GM23248 (cell line): ENCODE measurements around the gene HOMER2. TPM values are rescaled to one million over a fixed set of nuclear protein-coding genes. Genes with fewer than 3 reads are reported as not detected.
"Not testable (repeated sequence)": the region's sequence is repeated elsewhere in the genome, so short reads cannot be mapped to it uniquely, and the experiment has no call there.

Experiments used
- DNase-seq: peaks from one replicate; pipeline ENCODE4 v3.0.0-alpha.2; 2015
- H2AFZ ChIP-seq: fragments of 200-600 bp; sonication (generic); 2 replicates; pipeline ENCODE4 v1.6.1; 2016; ENCODE audit warnings: antibody characterized with exemption
- H3F3A ChIP-seq: fragments of 200-600 bp; sonication (generic); 2 replicates; pipeline ENCODE4 v1.6.1; 2016; ENCODE audit warnings: mild to moderate bottlenecking, antibody characterized with exemption, mixed run types; ENCODE audit not compliant: insufficient read depth
- H3K27ac ChIP-seq: fragments of 200-600 bp; sonication (generic); 2 replicates; pipeline ENCODE4 v1.5.1; 2016; ENCODE audit warnings: mild to moderate bottlenecking
- H3K27me3 ChIP-seq: fragments of 200-600 bp; sonication (generic); replicated peaks from 2 replicates; pipeline ENCODE4 v1.6.1; 2016; ENCODE audit warnings: mild to moderate bottlenecking; ENCODE audit not compliant: insufficient read depth
- H3K36me3 ChIP-seq: fragments of 200-600 bp; sonication (generic); 2 replicates; pipeline ENCODE4 v1.6.1; 2016; ENCODE audit warnings: low read depth, mild to moderate bottlenecking
- H3K4me1 ChIP-seq: fragments of 200-600 bp; sonication (generic); 2 replicates; pipeline ENCODE4 v1.6.1; 2016; ENCODE audit warnings: mild to moderate bottlenecking; ENCODE audit not compliant: insufficient read depth
- H3K4me2 ChIP-seq: fragments of 200-600 bp; sonication (generic); one replicate; pipeline ENCODE4 v1.6.1; 2016; ENCODE audit warnings: mild to moderate bottlenecking; ENCODE audit not compliant: unreplicated experiment
- H3K4me3 ChIP-seq: fragments of 200-600 bp; sonication (generic); 2 replicates; pipeline ENCODE4 v1.5.1; 2016; ENCODE audit warnings: mild to moderate bottlenecking
- H3K79me2 ChIP-seq: fragments of 200-600 bp; sonication (generic); 2 replicates; pipeline ENCODE4 v1.6.1; 2016; ENCODE audit warnings: mild to moderate bottlenecking; ENCODE audit not compliant: insufficient read depth
- H3K9ac ChIP-seq: fragments of 200-600 bp; sonication (generic); 2 replicates; pipeline ENCODE4 v1.6.1; 2016; ENCODE audit warnings: mild to moderate bottlenecking
- H3K9me2 ChIP-seq: fragments of 200-600 bp; sonication (generic); 2 replicates; pipeline ENCODE4 v1.6.1; 2016; ENCODE audit warnings: mixed run types, mild to moderate bottlenecking, moderate library complexity; ENCODE audit not compliant: insufficient read depth
- H3K9me3 ChIP-seq: fragments of 200-600 bp; sonication (generic); one replicate; pipeline ENCODE4 v1.6.1; 2017; ENCODE audit warnings: low read depth
- H4K20me1 ChIP-seq: fragments of 200-600 bp; sonication (generic); 2 replicates; pipeline ENCODE4 v1.6.0; 2016; ENCODE audit not compliant: insufficient read depth
- EZH2 ChIP-seq: fragments of 200-600 bp; sonication (generic); IDR thresholded peaks from 2 replicates; pipeline ENCODE4 v1.6.1; 2018; ENCODE audit warnings: antibody characterized with exemption, mild to moderate bottlenecking; ENCODE audit not compliant: insufficient read depth, poor library complexity, severe bottlenecking
- EZH2phosphoT487 ChIP-seq: fragments of 200-600 bp; sonication (generic); IDR thresholded peaks from 2 replicates; pipeline ENCODE4 v1.6.1; 2018; ENCODE audit warnings: antibody characterized with exemption, moderate library complexity, mild to moderate bottlenecking, low read depth; ENCODE audit not compliant: insufficient read depth
- WGBS, 2 experiments: methylation state at CpG; one replicate each; pipeline ENCODE4 v1.1.6; 2015 to 2017; ENCODE audit warnings: low lambda C conversion rate in 2 of 2, low coverage in 1 of 2; ENCODE audit errors: missing lambda C conversion rate in 2 of 2; 5-methylcytosine and 5-hydroxymethylcytosine counted together
- in situ Hi-C: fragments of 300-500 bp; cut with MboI; formaldehyde crosslinking; loops from 2 replicates; pipeline ENCODE4 v1.15.0; 2020
- polyA plus RNA-seq: library from polyadenylated mRNA; unstranded; fragments of >200 nt; fragmentation: Nextera tagmentation; extraction: Ambion mirVana; gene quantifications from 2 replicates; pipeline ENCODE4 v1.2.1, GENCODE V29; 2016
- total RNA-seq: library from RNA; depleted of rRNA; stranded (reverse); fragments of >200 nt; shearing (Covaris generic); gene quantifications from 2 replicates; pipeline ENCODE4 v1.2.3, GENCODE V29; 2014; rRNA removed

Gene HOMER2
- total RNA-seq = 16.6 and 17.0 TPM in 2 replicates
- polyA plus RNA-seq = 9.0 and 9.4 TPM in 2 replicates

- in situ Hi-C loops = no loop called here
- Histone ChIP-seq H3K9me3 (no peaks in the 10 kb centered on the region), H3K9ac (peak within 1 kb of the TSS; percentile 80), H3K27ac (peak within 1 kb of the TSS; percentile 38), H3K4me1 (no peaks in the 10 kb centered on the region), H3K4me3 (peak within 1 kb of the TSS; percentile 84), H3F3A (peaks cover 3% of the 10 kb centered on the region; the same call in 1 of the 2 replicates), H3K79me2 (peaks cover 3% of the 10 kb centered on the region; the same call in 1 of the 2 replicates), H3K4me2 (peak within 1 kb of the TSS; percentile 91), H3K9me2 (no peaks in the 10 kb centered on the region), H2AFZ (peak within 1 kb of the TSS; percentile 90), H3K36me3 (no peaks in the 10 kb centered on the region), H4K20me1 (no peaks in the 10 kb centered on the region), H3K27me3 (no peaks in the 10 kb centered on the region)
- WGBS, 2 experiments = 0 to 2% methylated on average over 50 to 85 of the region's 119 CpGs
- peak; percentile 69 for DNase-seq
- TF ChIP-seq EZH2phosphoT487 (no peak), EZH2 (no peak)
Observed at GRCh38 chr15:82952158-82953081, at the start of gene HOMER2. Gene HOMER2, minus strand, starts transcription at chr15:82952720. Its CDS starts 185 bp downstream, at chr15:82952535.

GRCh38 chr15:83000672-83001031 is 48.1 kb upstream of the HOMER2 start:
- not testable (repeated sequence) for H3K79me2 ChIP-seq, H3K4me3 ChIP-seq, DNase-seq, H4K20me1 ChIP-seq, H3K9me3 ChIP-seq, H2AFZ ChIP-seq, H3K4me1 ChIP-seq, H3K27ac ChIP-seq, H3K27me3 ChIP-seq, H3K9me2 ChIP-seq
- Histone ChIP-seq H3K4me2 (peak overlapping the region; percentile 85), H3K9ac (peak overlapping the region; percentile 65; the same call in 1 of the 2 replicates), H3K36me3 (peaks cover 12% of the 10 kb centered on the region), H3F3A (peaks cover 23% of the 10 kb centered on the region; the same call in 1 of the 2 replicates)
- in situ Hi-C loops = loop anchor here (5.0 to 25.0 kb wide), 2 partner anchors 143 to 463 kb away; partner anchors contain the start of gene RPS17
- 65 to 74% methylated on average over 3 of the region's 3 CpGs for WGBS, 2 experiments

GRCh38 chr15:82999905-83000671 is 47.6 kb upstream of the HOMER2 start:
- peak; percentile 82 for DNase-seq
- Histone ChIP-seq H3K9me3 (no peaks in the 10 kb centered on the region), H2AFZ (peak overlapping the region; percentile 66), H3K4me3 (peak overlapping the region; percentile 70), H3K9ac (peak overlapping the region; percentile 65), H3K9me2 (no peaks in the 10 kb centered on the region), H3K27ac (no peak overlapping the region), H3K79me2 (no peaks in the 10 kb centered on the region), H3K36me3 (peaks cover 8% of the 10 kb centered on the region), H3K4me2 (peak overlapping the region; percentile 85), H3K4me1 (0 out of 2 replicates have a peak, but pooled peaks cover 3% of the 10 kb centered on the region), H4K20me1 (no peaks in the 10 kb centered on the region), H3F3A (peaks cover 19% of the 10 kb centered on the region; the same call in 1 of the 2 replicates), H3K27me3 (no peaks in the 10 kb centered on the region)
- TF ChIP-seq EZH2 (no peak), EZH2phosphoT487 (no peak)
- 1 to 2% methylated on average over 6 of the region's 6 CpGs for WGBS, 2 experiments
- in situ Hi-C loops = loop anchor here (5.0 to 25.0 kb wide), 2 partner anchors 143 to 463 kb away; partner anchors contain the start of gene RPS17

GRCh38 chr15:82999426-82999825 is 46.9 kb upstream of the HOMER2 start:
- in situ Hi-C loops = no loop called here
- Histone ChIP-seq H3K4me2 (no peak overlapping the region), H3K4me1 (0 out of 2 replicates have a peak, but pooled peaks cover 3% of the 10 kb centered on the region), H3K36me3 (peaks cover under 1% of the 10 kb centered on the region; the same call in 1 of the 2 replicates), H3F3A (peaks cover 15% of the 10 kb centered on the region; the same call in 1 of the 2 replicates), H4K20me1 (no peaks in the 10 kb centered on the region), H3K9ac (peak overlapping the region; percentile 65; the same call in 1 of the 2 replicates), H3K4me3 (no peak overlapping the region), H3K9me3 (no peaks in the 10 kb centered on the region), H3K79me2 (no peaks in the 10 kb centered on the region), H3K9me2 (no peaks in the 10 kb centered on the region), H2AFZ (no peak overlapping the region), H3K27me3 (no peaks in the 10 kb centered on the region), H3K27ac (no peak overlapping the region)
- 68 to 69% methylated on average over 6 of the region's 6 CpGs for WGBS, 2 experiments
- TF ChIP-seq EZH2 = no peak
- no peak for TF ChIP-seq EZH2phosphoT487
- peak; percentile 43 for DNase-seq
